Diencephalon (tissue), 1 donor: ENCODE data around the gene SRXN1. TPM values are rescaled to one million over a fixed set of nuclear protein-coding genes. Genes with fewer than 3 reads are reported as not detected.

Experiments used
- total RNA-seq: library from RNA; depleted of rRNA; stranded (reverse); fragments of >200 nt; gene quantifications from one replicate; pipeline ENCODE4 v1.2.3, GENCODE V29; 2014

Gene SRXN1
- total RNA-seq = 19.1 TPM

GRCh38 chr20:653110-653589, at the start of gene SRXN1:
SRXN1 (minus strand) TSS chr20:653200; CDS start chr20:653185, 15 bp downstream.

GRCh38 chr20:675453-676314, 22.7 kb upstream of the SRXN1 start, which contains the start of gene SCRT2:
SCRT2 (minus strand) TSS chr20:675802; CDS start chr20:675601, 201 bp downstream.

GRCh38 chr20:610130-611046, 42.6 kb downstream of the SRXN1 start, which contains the start of gene TCF15:
TCF15 (minus strand) TSS chr20:610309; CDS start chr20:610237, 72 bp downstream.

Other genes starting within 250 kb of the SRXN1 start
- gene RBCK1, start 244.9 kb downstream of the SRXN1 start, total RNA-seq = 23.5 TPM
- gene TBC1D20, start 190.7 kb downstream of the SRXN1 start, total RNA-seq = 18.9 TPM
- gene CSNK2A1, start 109.4 kb downstream of the SRXN1 start, total RNA-seq = 179 TPM
- 0.23 TPM for gene TCF15, start 42.9 kb downstream of the SRXN1 start, total RNA-seq
- gene SCRT2, start 22.6 kb upstream of the SRXN1 start, total RNA-seq = 0.92 TPM
- 0.46 TPM for gene SLC52A3, start 115.3 kb upstream of the SRXN1 start, total RNA-seq
- 9.9 TPM for gene FAM110A, start 180.5 kb upstream of the SRXN1 start, total RNA-seq